Rectal smooth muscle tissue (tissue), 1 donor: ENCODE measurements around the gene TEX19.
"Not testable (repeated sequence)": the region's sequence is repeated elsewhere in the genome, so short reads cannot be mapped to it uniquely, and the experiment has no call there.

Experiments
- H3K27ac ChIP-seq: one replicate; pipeline ENCODE4 v1.7.0; 2013; ENCODE audit warnings: low read depth, low read length, inconsistent platforms
- H3K27me3 ChIP-seq: one replicate; pipeline ENCODE4 v1.7.0; 2013; ENCODE audit warnings: low read length; ENCODE audit not compliant: control insufficient read depth, insufficient read depth
- H3K36me3 ChIP-seq: one replicate; pipeline ENCODE4 v1.7.0; 2013; ENCODE audit warnings: low read length; ENCODE audit not compliant: control insufficient read depth, insufficient read depth
- H3K4me1 ChIP-seq: one replicate; pipeline ENCODE4 v1.7.0; 2013; ENCODE audit warnings: low read length; ENCODE audit not compliant: control insufficient read depth, insufficient read depth
- H3K4me3 ChIP-seq: one replicate; pipeline ENCODE4 v1.7.0; 2013; ENCODE audit warnings: low read length
- H3K9ac ChIP-seq: one replicate; pipeline ENCODE4 v1.7.0; 2013; ENCODE audit warnings: low read length

The TEX19 gene

DNA sequence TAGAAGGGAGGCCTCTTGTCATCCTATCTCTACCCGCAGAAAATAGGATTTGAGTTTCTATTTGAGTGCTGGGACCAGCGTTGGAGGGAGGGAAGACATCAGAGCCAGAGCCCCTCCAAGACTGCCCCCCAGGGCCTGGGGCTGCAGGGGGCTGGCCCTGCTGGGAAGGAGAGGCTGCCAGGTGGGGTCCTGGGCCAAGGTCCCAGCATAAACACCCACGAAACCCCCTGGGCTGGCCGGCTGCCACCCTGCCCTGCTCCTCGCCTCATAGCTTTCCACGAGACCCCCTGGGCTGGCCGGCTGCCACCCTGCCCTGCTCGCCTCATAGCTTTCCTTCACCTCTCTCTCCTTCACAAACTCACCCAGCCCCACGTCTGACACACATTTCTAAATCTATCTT, 10.6 kb upstream of the TEX19 start:
- H3K27ac ChIP-seq = no peak overlapping the region
- no peaks in the 10 kb centered on the region for H3K36me3 ChIP-seq
- no peaks in the 10 kb centered on the region for H3K4me1 ChIP-seq
- no peak overlapping the region for H3K4me3 ChIP-seq
- no peaks in the 10 kb centered on the region for H3K27me3 ChIP-seq
- no peak overlapping the region for H3K9ac ChIP-seq

DNA sequence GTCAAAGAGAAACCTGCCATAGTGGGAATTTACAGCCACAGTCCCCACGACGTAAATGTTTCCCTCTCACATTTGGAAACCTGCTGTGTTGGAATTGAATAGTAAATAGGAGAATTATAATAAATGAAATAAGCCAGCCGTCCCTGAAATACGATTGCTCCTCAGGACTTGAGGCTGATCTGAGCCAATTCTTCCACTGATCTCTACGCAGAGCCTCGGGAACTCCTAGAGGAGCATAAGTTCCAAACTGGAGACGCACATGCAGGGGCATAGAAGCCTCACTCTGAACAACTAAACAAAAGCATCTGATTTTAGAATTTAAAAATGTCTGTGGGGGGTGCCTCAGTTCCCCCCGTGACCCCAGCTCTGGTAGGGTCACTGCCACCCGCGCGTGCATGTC, 10.2 kb upstream of the TEX19 start:
- Histone ChIP-seq H3K4me3 (no peak overlapping the region), H3K27me3 (no peaks in the 10 kb centered on the region), H3K36me3 (no peaks in the 10 kb centered on the region), H3K9ac (no peak overlapping the region), H3K4me1 (no peaks in the 10 kb centered on the region), H3K27ac (no peak overlapping the region)

DNA sequence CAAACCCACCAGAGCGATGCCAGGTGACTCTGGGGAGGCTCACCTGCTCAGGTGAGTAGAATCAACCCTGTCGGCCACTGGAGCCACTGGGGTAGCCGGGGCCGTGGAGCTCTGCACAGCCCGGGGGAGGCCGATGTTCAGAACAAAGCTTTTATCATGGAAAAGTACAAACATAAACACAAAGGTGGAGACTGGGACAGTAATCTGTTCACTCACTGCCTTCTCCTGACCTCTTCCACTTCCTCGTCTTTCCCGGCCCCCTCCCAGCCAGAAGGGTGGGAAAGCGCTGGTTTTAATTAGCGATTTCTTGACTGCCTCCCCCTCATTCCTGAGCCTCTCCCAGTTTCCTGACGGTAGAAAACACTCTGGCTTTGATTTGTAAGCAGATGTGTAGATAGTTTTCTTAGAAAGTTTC, 9.8 kb upstream of the TEX19 start:
- Histone ChIP-seq H3K36me3 (no peaks in the 10 kb centered on the region), H3K4me1 (no peaks in the 10 kb centered on the region), H3K4me3 (no peak overlapping the region), H3K9ac (no peak overlapping the region), H3K27me3 (no peaks in the 10 kb centered on the region), H3K27ac (no peak overlapping the region)

DNA sequence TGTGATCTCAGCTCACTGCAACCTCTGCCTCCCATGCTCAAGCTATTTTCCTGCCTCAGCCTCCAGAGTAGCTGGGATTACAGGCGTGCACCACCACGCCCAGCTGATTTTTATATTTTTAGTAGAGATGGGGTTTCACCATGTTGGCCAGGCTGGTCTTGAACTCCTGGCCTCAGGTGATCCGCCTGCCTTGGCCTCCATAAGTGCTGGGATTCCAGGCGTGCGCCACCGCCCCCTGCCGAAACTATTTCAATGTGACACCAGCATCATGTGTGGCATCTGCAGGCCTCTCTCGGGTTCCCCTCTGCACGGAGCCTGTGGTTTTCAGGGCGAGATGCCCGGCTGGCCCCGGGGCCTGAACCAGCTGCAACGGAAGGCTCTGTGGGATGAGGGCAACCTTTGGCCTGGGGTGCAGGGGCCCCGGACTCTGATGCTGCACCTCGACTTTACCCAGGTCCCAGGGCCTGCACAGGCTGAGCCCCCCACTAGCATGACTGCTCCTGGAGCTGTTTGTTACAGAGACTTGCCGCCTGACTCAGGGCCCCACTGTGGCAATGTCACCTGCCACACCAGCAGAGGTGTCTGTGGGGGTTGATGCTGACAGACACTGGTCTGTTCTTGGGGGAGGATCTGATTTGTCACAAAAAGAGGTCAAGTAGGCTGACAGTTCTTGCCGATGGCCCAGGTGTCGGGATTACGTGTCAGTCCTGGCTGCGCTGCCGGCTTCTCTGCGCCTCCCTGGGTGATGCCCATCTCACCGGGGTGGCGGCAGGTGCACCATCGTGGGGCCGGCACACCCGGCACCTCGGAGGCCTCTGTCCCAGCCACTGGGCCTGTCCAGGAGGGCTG, 8.6 kb upstream of the TEX19 start:
- Histone ChIP-seq H3K27ac (no peak overlapping the region), H3K27me3 (no peaks in the 10 kb centered on the region), H3K4me1 (no peaks in the 10 kb centered on the region), H3K4me3 (no peak overlapping the region), H3K36me3 (no peaks in the 10 kb centered on the region), H3K9ac (no peak overlapping the region)

DNA sequence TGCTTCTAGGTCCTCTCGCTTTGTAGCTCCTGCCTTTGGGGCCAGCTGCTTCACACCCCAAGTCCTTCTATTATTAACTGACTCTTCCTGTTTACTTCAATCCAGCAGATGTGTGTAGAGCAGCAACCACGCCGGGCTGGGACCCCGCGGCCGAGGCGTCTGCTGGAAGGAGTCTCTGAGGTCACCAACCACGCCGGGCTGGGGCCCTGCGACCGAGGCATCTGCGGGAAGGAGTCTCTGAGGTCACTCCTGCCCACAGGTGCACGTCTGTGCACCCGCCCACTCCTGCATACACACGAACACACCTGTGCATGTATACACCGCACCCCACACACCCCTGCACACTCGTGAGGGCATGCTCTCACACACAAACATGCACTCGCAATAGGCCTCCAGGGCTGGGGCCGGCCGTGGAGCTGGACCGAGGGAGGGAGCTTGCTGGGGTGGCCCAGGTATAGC, 7.8 kb upstream of the TEX19 start:
- no peaks in the 10 kb centered on the region for H3K27me3 ChIP-seq
- H3K27ac ChIP-seq = no peak overlapping the region
- H3K4me3 ChIP-seq = no peak overlapping the region
- H3K9ac ChIP-seq = no peak overlapping the region
- no peaks in the 10 kb centered on the region for H3K36me3 ChIP-seq
- H3K4me1 ChIP-seq = no peaks in the 10 kb centered on the region

DNA sequence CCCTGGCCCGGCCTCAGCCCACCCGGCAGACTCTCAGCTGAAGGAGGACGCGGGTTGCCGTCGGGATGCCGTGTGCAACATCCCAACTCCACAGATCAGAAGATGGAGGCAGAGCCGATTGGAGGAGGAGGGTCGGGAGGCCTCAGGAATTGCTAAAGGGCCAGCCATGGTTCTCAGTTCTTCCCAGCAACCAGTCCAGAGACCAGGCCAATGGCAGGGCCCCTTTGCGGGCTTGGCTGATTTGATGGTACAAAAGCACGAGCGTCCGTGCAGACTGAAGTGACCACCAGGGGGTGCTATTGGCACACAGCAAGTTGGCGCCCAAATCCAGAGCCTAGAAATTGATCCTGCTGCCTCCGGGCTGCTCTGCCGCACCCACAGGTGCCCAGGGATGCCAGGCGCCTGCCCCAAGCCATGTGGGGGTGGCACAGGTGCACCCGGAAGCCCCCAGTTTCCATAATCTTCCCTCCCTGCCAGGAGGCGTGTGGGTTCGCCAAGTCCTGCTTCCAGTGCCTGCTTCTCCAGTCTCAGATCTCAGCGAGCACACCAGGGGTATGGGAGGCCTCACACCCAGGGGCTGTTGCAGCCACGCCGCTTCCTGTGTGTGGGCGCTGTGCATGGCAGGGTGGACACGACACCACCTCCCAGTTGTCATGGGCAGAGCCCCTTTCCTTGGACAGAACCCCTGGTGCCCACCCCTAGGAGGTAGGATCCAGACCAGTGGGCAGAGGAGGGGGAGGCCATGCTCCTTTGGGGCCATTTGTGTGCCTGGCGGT, 7.1 kb upstream of the TEX19 start:
- Histone ChIP-seq H3K27ac (no peak overlapping the region), H3K27me3 (no peaks in the 10 kb centered on the region), H3K4me1 (no peaks in the 10 kb centered on the region), H3K36me3 (no peaks in the 10 kb centered on the region), H3K9ac (no peak overlapping the region), H3K4me3 (no peak overlapping the region)

DNA sequence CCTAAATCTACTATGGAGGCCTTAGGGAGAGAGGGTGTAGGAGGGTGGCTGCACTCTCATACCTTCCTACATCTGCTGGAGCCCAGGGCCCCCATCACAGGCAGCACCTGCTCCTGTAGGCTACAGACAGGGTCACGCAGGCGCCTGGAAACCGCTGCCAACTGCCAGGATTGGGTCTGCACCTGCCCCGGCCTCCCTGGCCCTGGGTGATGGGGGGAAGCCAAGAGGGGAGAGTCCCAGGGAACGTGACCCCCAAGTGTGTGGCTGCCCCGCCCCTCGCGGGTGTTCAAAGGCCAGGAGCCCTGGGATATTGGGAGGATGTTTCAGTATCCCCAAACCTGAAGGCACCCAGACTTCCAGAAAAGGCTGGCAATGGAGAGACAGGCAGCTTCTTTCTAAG, 5.6 kb upstream of the TEX19 start:
- Histone ChIP-seq H3K4me3 (no peak overlapping the region), H3K27me3 (peaks cover 5% of the 10 kb centered on the region), H3K4me1 (no peaks in the 10 kb centered on the region), H3K9ac (no peak overlapping the region), H3K27ac (no peak overlapping the region), H3K36me3 (no peaks in the 10 kb centered on the region)

DNA sequence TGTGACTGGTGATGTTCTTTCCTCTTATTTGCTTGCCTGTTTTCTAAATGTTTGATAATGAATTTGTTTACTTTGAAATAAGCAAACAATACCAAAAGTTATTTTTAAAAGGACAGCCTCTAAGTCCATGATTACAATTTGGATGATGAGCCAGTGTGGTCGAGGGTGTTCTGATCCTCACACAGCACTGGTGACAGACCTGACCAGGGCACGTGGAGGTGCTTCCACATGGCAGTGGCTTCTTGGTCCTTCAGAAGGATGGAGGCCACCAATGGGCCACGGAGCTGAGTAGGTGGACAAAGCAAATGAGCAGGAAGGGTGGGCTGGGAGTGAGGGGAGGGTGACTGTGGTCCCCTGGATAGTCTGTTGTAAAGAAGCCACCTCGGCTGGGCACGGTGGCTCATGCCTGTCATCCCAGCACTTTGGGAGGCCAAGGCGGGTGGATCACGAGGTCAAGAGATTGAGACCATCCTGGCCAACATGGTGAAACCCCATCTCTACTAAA, 4.2 kb upstream of the TEX19 start:
- H3K4me1 ChIP-seq = no peaks in the 10 kb centered on the region
- H3K27me3 ChIP-seq = peaks cover 5% of the 10 kb centered on the region
- no peaks in the 10 kb centered on the region for H3K36me3 ChIP-seq
- no peak overlapping the region for H3K4me3 ChIP-seq
- H3K9ac ChIP-seq = no peak overlapping the region
- no peak overlapping the region for H3K27ac ChIP-seq

DNA sequence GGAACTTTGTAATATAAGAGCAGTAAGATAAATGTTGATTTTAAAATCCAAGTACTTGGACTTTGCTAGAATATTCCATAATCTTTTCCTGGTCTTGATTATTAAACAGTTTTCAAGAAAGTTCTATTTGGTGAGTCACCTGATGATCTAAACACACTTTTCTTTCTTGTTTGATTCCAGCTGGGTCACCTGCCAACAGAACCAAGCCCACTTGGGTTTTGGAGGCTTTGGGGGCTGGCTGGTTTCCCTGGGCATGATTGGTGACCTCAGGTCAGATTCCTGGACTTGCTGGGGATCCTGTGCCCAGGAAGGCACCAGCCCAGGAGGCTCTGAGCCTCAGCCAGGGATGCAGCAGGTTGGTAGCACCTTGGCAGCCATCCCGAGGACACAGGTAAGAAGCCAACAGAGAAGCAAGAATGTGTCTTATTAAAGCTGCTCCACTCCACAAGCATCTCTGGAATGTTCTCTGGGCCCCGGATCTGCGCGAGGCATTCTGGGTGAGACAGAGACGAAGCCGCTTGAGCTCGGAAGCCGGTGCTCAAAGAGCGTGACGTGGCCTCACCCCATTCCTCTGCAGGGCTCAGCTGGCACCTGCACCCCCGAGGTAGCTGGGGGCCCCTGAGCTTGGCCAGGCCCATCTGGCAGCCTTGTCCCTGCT, 3.1 kb upstream of the TEX19 start:
- Histone ChIP-seq H3K27ac (no peak overlapping the region), H3K27me3 (peaks cover 5% of the 10 kb centered on the region), H3K9ac (no peak overlapping the region), H3K4me1 (no peaks in the 10 kb centered on the region), H3K36me3 (no peaks in the 10 kb centered on the region), H3K4me3 (no peak overlapping the region)

DNA sequence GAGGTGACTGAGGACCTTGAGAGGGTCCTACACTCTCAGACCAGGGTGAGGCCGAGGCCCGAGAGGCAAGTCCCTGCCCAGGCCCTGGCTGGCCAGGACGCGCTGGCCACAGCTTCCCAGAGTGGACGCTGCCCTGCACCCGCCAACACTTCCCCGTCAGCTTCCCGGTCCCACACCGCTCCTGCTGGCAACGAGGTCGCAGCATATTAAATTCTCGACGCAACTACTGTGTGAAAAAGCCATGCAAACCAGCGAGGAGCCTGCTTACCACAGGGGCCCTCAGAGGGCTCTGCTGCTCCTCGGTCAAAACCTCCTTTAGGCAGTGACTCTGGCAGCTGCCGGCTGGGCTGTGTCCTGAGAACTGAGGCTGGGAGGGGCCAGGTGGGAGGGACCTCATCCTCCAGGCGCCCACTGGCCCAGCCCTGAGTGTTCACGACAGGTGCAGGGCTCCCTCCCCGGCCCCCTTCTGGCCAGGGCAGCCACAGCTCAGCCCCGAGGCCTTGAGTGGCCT, 2.1 kb upstream of the TEX19 start:
- Histone ChIP-seq H3K4me1 (no peaks in the 10 kb centered on the region), H3K9ac (no peak overlapping the region), H3K27ac (no peak overlapping the region), H3K4me3 (no peak overlapping the region), H3K36me3 (no peaks in the 10 kb centered on the region), H3K27me3 (peaks cover 5% of the 10 kb centered on the region)

DNA sequence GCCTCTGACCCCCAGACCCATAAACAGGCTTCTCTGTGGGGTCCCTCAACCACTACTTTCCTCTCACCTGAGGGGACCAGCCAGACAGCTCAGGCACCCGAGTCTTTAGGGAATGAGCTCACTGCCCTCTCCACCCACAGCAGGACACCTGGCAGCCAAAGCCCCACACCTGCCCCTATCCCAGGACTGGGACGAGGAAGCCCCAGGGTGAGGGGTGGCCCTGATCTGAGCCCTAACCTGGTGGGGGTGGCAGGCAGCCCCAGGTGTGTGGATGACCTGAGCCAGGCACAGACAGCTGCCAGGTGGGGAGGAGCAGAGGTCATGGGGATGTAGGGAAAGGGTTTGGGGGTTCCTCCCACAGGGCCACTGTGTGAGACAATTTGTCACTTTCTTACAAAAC, 1.7 kb upstream of the TEX19 start:
- no peaks in the 10 kb centered on the region for H3K4me1 ChIP-seq
- no peak overlapping the region for H3K27ac ChIP-seq
- peaks cover 5% of the 10 kb centered on the region for H3K27me3 ChIP-seq
- no peak overlapping the region for H3K9ac ChIP-seq
- H3K4me3 ChIP-seq = no peak overlapping the region
- no peaks in the 10 kb centered on the region for H3K36me3 ChIP-seq

DNA sequence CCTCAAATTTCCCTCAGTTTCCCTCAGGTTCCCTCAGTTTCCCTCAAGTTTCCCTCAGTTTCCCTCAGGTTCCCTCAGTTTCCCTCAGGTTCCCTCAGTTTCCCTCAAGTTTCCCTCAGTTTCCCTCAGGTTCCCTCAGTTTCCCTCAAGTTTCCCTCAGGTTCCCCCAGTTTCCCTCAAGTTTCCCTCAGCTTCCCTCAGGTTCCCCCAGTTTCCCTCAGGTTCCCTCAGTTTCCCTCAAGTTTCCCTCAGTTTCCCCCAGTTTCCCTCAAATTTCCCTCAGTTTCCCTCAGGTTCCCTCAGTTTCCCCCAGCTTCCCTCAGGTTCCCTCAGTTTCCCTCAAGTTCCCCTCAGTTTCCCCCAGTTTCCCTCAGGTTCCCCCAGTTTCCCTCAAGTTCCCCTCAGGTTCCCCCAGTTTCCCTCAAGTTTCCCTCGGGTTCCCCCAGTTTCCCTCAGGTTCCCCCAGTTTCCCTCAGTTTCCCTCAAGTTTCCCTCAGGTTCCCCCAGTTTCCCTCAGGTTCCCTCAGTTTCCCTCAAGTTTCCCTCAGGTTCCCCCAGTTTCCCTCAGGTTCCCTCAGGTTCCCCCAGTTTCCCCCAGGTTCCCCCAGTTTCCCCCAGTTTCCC, 516 bp downstream of the TEX19 start:
- H3K27ac ChIP-seq, H3K27me3 ChIP-seq, H3K36me3 ChIP-seq, H3K4me1 ChIP-seq, H3K9ac ChIP-seq, H3K4me3 ChIP-seq: not testable (repeated sequence)
